ENCODE measurements around the gene TMEM87A.

GRCh38 chr15:42193383-42193782 lies 79.8 kb downstream of the TMEM87A start:
- TF ChIP-seq CTCF (IDR thresholded peaks at IDR 0.05; ENCODE audit: insufficient read depth, low read length), result no peak
- no peak for TF ChIP-seq POLR2AphosphoS5 (IDR thresholded peaks at IDR 0.05; ENCODE audit: low read depth)
- TF ChIP-seq REST (IDR thresholded peaks at IDR 0.05; ENCODE audit: insufficient replicate concordance, low read depth), result no peak

All from HL-60 (cell line).